ENCODE measurements around the gene RAB36.

The RAB36 gene

DNA sequence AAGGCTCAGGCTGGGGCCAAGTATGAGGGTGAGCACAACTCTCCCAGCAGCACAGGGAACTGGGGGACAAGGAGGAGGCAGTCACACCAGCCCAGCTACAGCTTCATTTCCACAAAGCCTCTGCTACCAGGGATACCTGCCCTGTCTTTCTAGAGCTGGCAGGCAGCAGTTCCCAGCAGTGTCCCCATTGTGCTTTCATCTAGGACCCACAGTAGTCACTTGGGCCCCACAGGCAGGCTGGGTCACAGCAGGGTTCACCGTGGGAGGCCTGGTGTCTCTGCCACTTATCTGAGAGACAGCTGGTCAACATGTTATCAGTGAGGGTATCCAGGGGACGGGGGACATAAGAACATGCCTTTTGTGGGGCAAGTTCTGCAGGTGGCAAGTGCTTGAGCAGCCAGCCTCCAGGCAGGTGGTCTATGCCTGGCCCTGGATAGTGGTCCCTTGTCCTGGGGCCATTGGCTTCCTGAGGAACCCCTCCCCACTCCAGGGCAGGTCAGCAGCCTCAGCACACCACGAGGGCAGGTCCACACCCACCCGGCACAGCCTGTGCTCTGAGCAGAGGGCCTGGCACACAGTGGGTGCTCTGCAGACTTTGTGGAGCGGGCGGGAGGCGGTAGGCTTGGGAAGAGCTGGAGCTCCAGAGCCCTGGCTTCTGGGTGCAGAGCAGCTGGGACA lies 45.0 kb upstream of the RAB36 start:
- POLR2A ChIA-PET = no interaction called here

DNA sequence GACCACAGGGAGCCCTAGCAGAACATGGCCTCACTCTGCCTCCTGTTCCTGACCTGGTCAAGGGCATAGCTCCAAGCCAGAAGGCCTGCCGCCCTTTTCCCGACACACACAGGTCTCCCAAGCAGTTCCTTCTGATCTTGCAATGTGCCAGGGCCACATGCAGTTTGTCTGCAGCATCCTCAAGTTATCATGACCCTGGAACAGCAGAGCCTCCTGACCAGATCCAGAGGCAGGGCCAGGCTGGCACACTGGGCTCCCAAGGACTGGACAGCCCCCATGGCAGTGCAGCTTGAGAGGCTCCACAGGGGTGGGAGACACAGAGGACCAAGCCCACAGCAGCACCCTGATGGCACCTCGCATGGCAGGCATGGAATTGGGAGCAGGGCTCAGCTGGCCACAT lies 43.8 kb upstream of the RAB36 start:
- CTCF ChIA-PET = interaction anchor here (2.2 kb wide), 1 partner anchor 142 kb away, joined by 6 read pairs; no protein-coding TSS in a partner anchor
- Histone ChIP-seq H3K9me3 (ENCODE audit: control extremely low read depth in 1 of 5, control insufficient read depth in 4 of 5, insufficient read depth in 2 of 5, low read depth in 1 of 5, low read length in 4 of 5) (no peaks in the 10 kb centered on the region), H3K27ac (ENCODE audit: insufficient read depth in 1 of 2, low read depth in 1 of 2, low read length in 2 of 2, poor library complexity in 1 of 2, severe bottlenecking in 2 of 2) (no peak overlapping the region), H3K36me3 (ENCODE audit: control insufficient read depth in 4 of 4, insufficient read depth in 4 of 4, low read length in 3 of 4) (no peaks in the 10 kb centered on the region), H3K27me3 (replicated peaks in 2 of 5; ENCODE audit: control insufficient read depth in 4 of 5, insufficient read depth in 5 of 5, low read length in 4 of 5) (no peaks in the 10 kb centered on the region), H3K4me3 (ENCODE audit: control insufficient read depth in 1 of 7, extremely low read depth in 1 of 7, insufficient read depth in 4 of 7, low read depth in 2 of 7, low read length in 6 of 7) (no peak overlapping the region), H3K4me1 (ENCODE audit: control extremely low read depth in 1 of 4, control insufficient read depth in 4 of 4, insufficient read depth in 4 of 4, low read length in 3 of 4) (peaks cover 0 to 5% (median 0%) of the 10 kb centered on the region in 4 experiments)
- 80% methylated on average over 3 of the region's 3 CpGs for WGBS (ENCODE audit: insufficient coverage)
- POLR2A ChIA-PET = no interaction called here
- no peak for DNase-seq

More for the DNA sequence above, 45.0 kb upstream of the RAB36 start:
- H3K27me3 ChIP-seq (replicated peaks in 2 of 5; ENCODE audit: control insufficient read depth in 4 of 5, insufficient read depth in 5 of 5, low read length in 4 of 5) = no peaks in the 10 kb centered on the region
- 92% methylated on average over 7 of the region's 7 CpGs for WGBS (ENCODE audit: insufficient coverage)
- H3K4me3 ChIP-seq (ENCODE audit: control insufficient read depth in 1 of 7, extremely low read depth in 1 of 7, insufficient read depth in 4 of 7, low read depth in 2 of 7, low read length in 6 of 7) = no peak overlapping the region
- no peaks in the 10 kb centered on the region for H3K9me3 ChIP-seq (ENCODE audit: control extremely low read depth in 1 of 5, control insufficient read depth in 4 of 5, insufficient read depth in 2 of 5, low read depth in 1 of 5, low read length in 4 of 5)
- no peak for DNase-seq
- H3K4me1 ChIP-seq (ENCODE audit: control extremely low read depth in 1 of 4, control insufficient read depth in 4 of 4, insufficient read depth in 4 of 4, low read length in 3 of 4) = peaks cover 0 to 5% (median 0%) of the 10 kb centered on the region in 4 experiments
- no peaks in the 10 kb centered on the region for H3K36me3 ChIP-seq (ENCODE audit: control insufficient read depth in 4 of 4, insufficient read depth in 4 of 4, low read length in 3 of 4)
- no peak overlapping the region for H3K27ac ChIP-seq (ENCODE audit: insufficient read depth in 1 of 2, low read depth in 1 of 2, low read length in 2 of 2, poor library complexity in 1 of 2, severe bottlenecking in 2 of 2)
- CTCF ChIA-PET = interaction anchor here (1.7 to 2.2 kb wide), 2 partner anchors 14 to 140 kb away, joined by 3 to 6 read pairs; no protein-coding TSS in a partner anchor

DNA sequence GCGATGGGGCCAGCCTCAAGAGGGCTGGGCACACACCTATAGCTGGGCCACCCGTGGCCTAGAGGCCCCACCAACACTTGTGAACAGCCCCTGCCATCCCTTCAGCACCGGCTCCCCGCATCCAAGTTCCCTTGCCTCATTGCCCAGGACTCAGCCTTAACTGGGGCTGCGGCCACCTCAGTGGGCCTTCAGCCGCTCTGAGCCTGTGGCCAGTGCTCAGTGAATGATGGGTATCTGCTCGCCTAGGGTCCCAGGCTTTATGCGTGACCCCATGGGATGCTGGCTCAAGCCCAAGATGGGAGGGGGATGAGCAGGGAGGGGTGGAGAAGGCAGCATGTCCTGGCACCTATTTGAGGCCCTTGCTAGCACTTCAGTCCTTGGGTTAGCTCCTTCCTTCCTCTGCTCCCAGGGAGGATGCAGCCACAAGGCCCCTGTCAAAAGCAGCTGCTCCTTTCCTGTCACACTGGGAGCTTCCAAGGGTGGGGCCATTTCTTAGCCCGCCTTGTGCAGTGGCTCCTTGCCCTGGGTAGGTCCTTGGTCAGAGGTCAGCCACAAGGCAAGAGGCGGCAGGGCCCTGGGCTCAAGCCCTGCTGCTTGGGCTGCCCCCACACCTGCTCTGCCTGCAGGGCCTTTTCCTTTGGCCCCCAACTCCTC lies 43.1 kb upstream of the RAB36 start:
- H3K27ac ChIP-seq (ENCODE audit: insufficient read depth in 1 of 2, low read depth in 1 of 2, low read length in 2 of 2, poor library complexity in 1 of 2, severe bottlenecking in 2 of 2) = no peak overlapping the region
- no peaks in the 10 kb centered on the region for H3K36me3 ChIP-seq (ENCODE audit: control insufficient read depth in 4 of 4, insufficient read depth in 4 of 4, low read length in 3 of 4)
- no peaks in the 10 kb centered on the region for H3K27me3 ChIP-seq (replicated peaks in 2 of 5; ENCODE audit: control insufficient read depth in 4 of 5, insufficient read depth in 5 of 5, low read length in 4 of 5)
- ChIA-PET POLR2A (no interaction called here), CTCF (interaction anchor here (1.0 to 2.2 kb wide), 2 partner anchors 13 to 142 kb away, joined by 3 to 6 read pairs; no protein-coding TSS in a partner anchor)
- no peaks in the 10 kb centered on the region for H3K9me3 ChIP-seq (ENCODE audit: control extremely low read depth in 1 of 5, control insufficient read depth in 4 of 5, insufficient read depth in 2 of 5, low read depth in 1 of 5, low read length in 4 of 5)
- peaks cover 0 to 5% (median 0%) of the 10 kb centered on the region in 4 experiments for H3K4me1 ChIP-seq (ENCODE audit: control extremely low read depth in 1 of 4, control insufficient read depth in 4 of 4, insufficient read depth in 4 of 4, low read length in 3 of 4)
- no peak overlapping the region for H3K4me3 ChIP-seq (ENCODE audit: control insufficient read depth in 1 of 7, extremely low read depth in 1 of 7, insufficient read depth in 4 of 7, low read depth in 2 of 7, low read length in 6 of 7)
- WGBS (ENCODE audit: insufficient coverage) = 95% methylated on average over 8 of the region's 10 CpGs
- DNase-seq = no peak

DNA sequence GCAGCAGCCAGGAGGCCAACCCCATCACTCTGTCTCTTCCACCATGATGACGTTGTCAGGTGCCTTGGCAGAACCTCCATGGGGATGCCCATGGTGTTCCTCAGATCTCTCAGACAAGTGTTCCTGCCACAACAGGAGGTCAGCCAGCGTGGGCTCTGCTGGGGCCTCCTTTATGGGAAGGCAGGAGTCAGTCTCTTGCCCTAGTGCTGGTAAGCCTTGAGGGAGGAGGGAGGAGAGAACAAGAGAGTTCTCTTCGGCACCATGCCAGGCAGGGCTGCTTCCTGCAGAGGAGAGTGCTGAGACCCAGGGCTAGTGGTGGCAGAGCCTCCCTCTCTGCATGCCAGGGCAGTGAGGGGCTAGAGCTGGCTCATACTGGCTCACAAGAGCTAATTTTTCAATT lies 42.5 kb upstream of the RAB36 start:
- CTCF ChIA-PET = interaction anchor here (1.0 kb wide), 1 partner anchor 12 kb away, joined by 3 read pairs; no protein-coding TSS in a partner anchor
- no peak overlapping the region for H3K4me3 ChIP-seq (ENCODE audit: control insufficient read depth in 1 of 7, extremely low read depth in 1 of 7, insufficient read depth in 4 of 7, low read depth in 2 of 7, low read length in 6 of 7)
- H3K4me1 ChIP-seq (ENCODE audit: control extremely low read depth in 1 of 4, control insufficient read depth in 4 of 4, insufficient read depth in 4 of 4, low read length in 3 of 4) = peaks cover 0 to 5% (median 0%) of the 10 kb centered on the region in 4 experiments
- H3K27ac ChIP-seq (ENCODE audit: insufficient read depth in 1 of 2, low read depth in 1 of 2, low read length in 2 of 2, poor library complexity in 1 of 2, severe bottlenecking in 2 of 2) = no peak overlapping the region
- no peaks in the 10 kb centered on the region for H3K36me3 ChIP-seq (ENCODE audit: control insufficient read depth in 4 of 4, insufficient read depth in 4 of 4, low read length in 3 of 4)
- peak in 2 of 3 donors; percentile 6 to 19 for DNase-seq
- no peaks in the 10 kb centered on the region for H3K9me3 ChIP-seq (ENCODE audit: control extremely low read depth in 1 of 5, control insufficient read depth in 4 of 5, insufficient read depth in 2 of 5, low read depth in 1 of 5, low read length in 4 of 5)
- POLR2A ChIA-PET = no interaction called here
- whole genome bisulfite sequencing (ENCODE audit: insufficient coverage) = 87% methylated on average over 3 of the region's 3 CpGs
- H3K27me3 ChIP-seq (replicated peaks in 2 of 5; ENCODE audit: control insufficient read depth in 4 of 5, insufficient read depth in 5 of 5, low read length in 4 of 5) = no peaks in the 10 kb centered on the region

DNA sequence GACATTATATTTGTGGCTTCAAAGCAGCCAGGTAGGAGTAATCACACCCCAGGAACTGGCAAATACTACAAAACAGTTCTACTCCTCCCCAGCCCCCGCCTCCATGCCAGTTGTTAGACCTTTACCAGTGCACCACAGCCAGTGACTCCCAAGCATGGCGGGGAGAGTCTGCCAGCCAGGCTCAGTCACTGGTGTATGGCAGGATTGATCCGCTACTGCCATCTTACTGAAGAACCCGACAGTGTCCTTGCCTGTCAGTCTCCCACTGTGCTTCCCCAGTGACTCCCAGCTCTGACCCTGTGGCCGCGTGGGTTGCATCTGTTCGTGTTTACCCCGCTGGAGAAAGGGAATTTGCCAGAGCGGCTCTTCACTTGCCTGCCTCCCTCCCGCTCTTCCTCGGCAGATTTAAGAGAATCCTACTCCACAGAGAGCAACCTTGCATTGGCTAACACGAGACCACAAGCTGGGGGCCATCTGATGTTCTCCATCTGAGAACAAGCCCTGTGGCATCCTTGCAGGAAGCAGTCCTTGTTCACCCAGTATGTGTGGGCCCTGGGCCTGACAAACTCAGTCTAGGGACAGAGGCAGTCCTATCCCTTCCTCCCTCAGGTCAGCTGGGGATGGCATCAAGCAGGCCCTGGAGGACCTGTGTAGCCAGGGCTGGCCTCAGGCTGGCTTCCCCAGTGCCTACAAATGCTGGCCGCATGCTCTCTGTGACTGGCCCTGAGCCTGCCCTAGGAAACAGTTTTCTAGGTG lies 41.9 kb upstream of the RAB36 start:
- Histone ChIP-seq H3K36me3 (ENCODE audit: control insufficient read depth in 4 of 4, insufficient read depth in 4 of 4, low read length in 3 of 4) (no peaks in the 10 kb centered on the region), H3K4me1 (ENCODE audit: control extremely low read depth in 1 of 4, control insufficient read depth in 4 of 4, insufficient read depth in 4 of 4, low read length in 3 of 4) (peaks cover 0 to 5% (median 0%) of the 10 kb centered on the region in 4 experiments), H3K27me3 (replicated peaks in 2 of 5; ENCODE audit: control insufficient read depth in 4 of 5, insufficient read depth in 5 of 5, low read length in 4 of 5) (no peaks in the 10 kb centered on the region), H3K4me3 (ENCODE audit: control insufficient read depth in 1 of 7, extremely low read depth in 1 of 7, insufficient read depth in 4 of 7, low read depth in 2 of 7, low read length in 6 of 7) (no peak overlapping the region), H3K9me3 (ENCODE audit: control extremely low read depth in 1 of 5, control insufficient read depth in 4 of 5, insufficient read depth in 2 of 5, low read depth in 1 of 5, low read length in 4 of 5) (no peaks in the 10 kb centered on the region), H3K27ac (ENCODE audit: insufficient read depth in 1 of 2, low read depth in 1 of 2, low read length in 2 of 2, poor library complexity in 1 of 2, severe bottlenecking in 2 of 2) (no peak overlapping the region)
- WGBS (ENCODE audit: insufficient coverage) = 90% methylated on average over 12 of the region's 13 CpGs
- ChIA-PET POLR2A (no interaction called here), CTCF (interaction anchor here (1.0 to 2.0 kb wide), 3 partner anchors 12 to 143 kb away, joined by 3 to 7 read pairs (median 4); no protein-coding TSS in a partner anchor)
- no peak for DNase-seq

DNA sequence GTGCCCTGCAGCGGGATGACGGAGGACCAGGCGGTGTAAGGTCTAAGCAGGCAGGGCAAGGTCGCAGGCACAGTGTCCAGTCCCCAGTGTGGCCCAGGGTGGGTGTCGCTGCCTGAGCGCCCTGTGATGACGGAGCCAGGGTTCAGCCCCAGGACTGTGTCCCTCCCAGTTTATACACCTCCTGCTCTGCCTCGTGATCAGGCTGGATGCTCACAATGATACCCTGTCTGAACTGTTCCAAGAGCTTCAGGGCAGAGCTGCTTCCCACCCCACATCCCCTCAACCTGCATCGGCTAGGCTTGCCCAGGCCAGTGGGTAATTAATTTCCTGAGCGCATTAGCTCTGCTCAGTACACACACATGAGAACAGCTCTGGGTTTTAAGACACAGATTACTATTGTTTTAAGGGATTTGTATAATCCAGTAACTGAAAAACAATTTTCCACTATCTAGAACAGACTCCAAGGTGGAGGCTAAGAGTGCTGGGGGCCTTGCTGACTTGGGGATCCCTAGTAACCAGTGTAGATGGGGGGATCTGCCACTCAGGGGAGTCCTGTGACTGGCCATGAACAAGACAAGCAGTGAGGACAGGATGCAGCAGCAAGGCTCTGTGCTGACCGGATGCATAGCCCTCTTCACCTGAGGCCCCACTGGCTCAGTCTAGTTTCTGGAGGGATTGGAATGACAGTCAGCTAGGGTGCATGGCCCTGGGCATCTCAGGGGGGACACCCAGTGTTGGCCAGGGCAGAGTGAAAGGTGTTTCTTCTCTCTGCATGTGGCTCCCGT lies 40.9 kb upstream of the RAB36 start:
- CTCF ChIA-PET = interaction anchor here (1.0 to 2.0 kb wide), 3 partner anchors 19 to 144 kb away, joined by 3 to 7 read pairs (median 4); no protein-coding TSS in a partner anchor
- DNase-seq = no peak
- WGBS (ENCODE audit: insufficient coverage) = 93% methylated on average over 10 of the region's 12 CpGs
- H3K4me3 ChIP-seq (ENCODE audit: control insufficient read depth in 1 of 7, extremely low read depth in 1 of 7, insufficient read depth in 4 of 7, low read depth in 2 of 7, low read length in 6 of 7) = no peak overlapping the region
- no peaks in the 10 kb centered on the region for H3K9me3 ChIP-seq (ENCODE audit: control extremely low read depth in 1 of 5, control insufficient read depth in 4 of 5, insufficient read depth in 2 of 5, low read depth in 1 of 5, low read length in 4 of 5)
- no peaks in the 10 kb centered on the region for H3K36me3 ChIP-seq (ENCODE audit: control insufficient read depth in 4 of 4, insufficient read depth in 4 of 4, low read length in 3 of 4)
- H3K4me1 ChIP-seq (ENCODE audit: control extremely low read depth in 1 of 4, control insufficient read depth in 4 of 4, insufficient read depth in 4 of 4, low read length in 3 of 4) = peaks cover 0 to 5% (median 0%) of the 10 kb centered on the region in 4 experiments
- H3K27me3 ChIP-seq (replicated peaks in 2 of 5; ENCODE audit: control insufficient read depth in 4 of 5, insufficient read depth in 5 of 5, low read length in 4 of 5) = no peaks in the 10 kb centered on the region
- no peak overlapping the region for H3K27ac ChIP-seq (ENCODE audit: insufficient read depth in 1 of 2, low read depth in 1 of 2, low read length in 2 of 2, poor library complexity in 1 of 2, severe bottlenecking in 2 of 2)
- POLR2A ChIA-PET = no interaction called here
